ENCODE measurements around the gene CFAP74. TPM values are rescaled to one million over a fixed set of nuclear protein-coding genes. Genes with fewer than 3 reads are reported as not detected.

Gene CFAP74
- polyA plus RNA-seq, 1 donor from 2014 or later, result 0.22 TPM

GRCh38 chr1:1917995-1918900 lies 85.3 kb downstream of the CFAP74 start:
- TF ChIP-seq RAD21 (conservative IDR thresholded peaks at IDR 0.05), result no peak
- TF ChIP-seq TAF1 (IDR thresholded peaks at IDR 0.05; ENCODE audit: low read depth), result no peak
- TF ChIP-seq EP300 (conservative IDR thresholded peaks at IDR 0.05; ENCODE audit: poor library complexity, severe bottlenecking), result no peak
- TF ChIP-seq REST (IDR thresholded peaks at IDR 0.05; ENCODE audit: borderline replicate concordance), result no peak
- TF ChIP-seq EZH2 (IDR thresholded peaks at IDR 0.05; ENCODE audit: borderline replicate concordance, insufficient read depth, low read length, poor library complexity, severe bottlenecking), result no peak
- no peak for TF ChIP-seq MXI1 (conservative IDR thresholded peaks at IDR 0.05; ENCODE audit: poor library complexity, severe bottlenecking)
- no peak for TF ChIP-seq POLR2AphosphoS5 (IDR thresholded peaks at IDR 0.05)
- no peak for TF ChIP-seq SMC3 (conservative IDR thresholded peaks at IDR 0.05; ENCODE audit: poor library complexity)
- TF ChIP-seq CTCF (IDR thresholded peaks at IDR 0.05; ENCODE audit: poor library complexity, severe bottlenecking), result no peak
- Histone ChIP-seq H3K9me2 (ENCODE audit: insufficient read depth, low read length) (no peaks in the 10 kb centered on the region), H3K79me2 (replicated peaks; ENCODE audit: insufficient read depth, low read length) (no peaks in the 10 kb centered on the region), H2AFZ (ENCODE audit: low read depth, low read length) (no peak overlapping the region), H3K36me3 (ENCODE audit: insufficient read depth, low read length) (no peaks in the 10 kb centered on the region), H3F3A (ENCODE audit: insufficient read depth, low read length, poor library complexity, severe bottlenecking) (no peaks in the 10 kb centered on the region), H3K4me3 (ENCODE audit: low read length) (peak overlapping the region; percentile 68), H3K9me3 (ENCODE audit: low read length) (no peaks in the 10 kb centered on the region), H4K20me1 (ENCODE audit: insufficient read depth) (no peaks in the 10 kb centered on the region), H3K27ac (ENCODE audit: low read length) (no peak overlapping the region), H3K27me3 (ENCODE audit: insufficient read depth, low read depth, low read length) (peaks cover 11% of the 10 kb centered on the region), H3K9ac (ENCODE audit: low read length) (peak overlapping the region; percentile 26), H3K4me2 (ENCODE audit: low read length) (peak overlapping the region; percentile 25)

GRCh38 chr1:1917304-1917976 lies 86.1 kb downstream of the CFAP74 start:
- Histone ChIP-seq H3K27me3 (ENCODE audit: insufficient read depth, low read depth, low read length) (peaks cover 11% of the 10 kb centered on the region), H3K4me3 (ENCODE audit: low read length) (no peak overlapping the region), H3K9me2 (ENCODE audit: insufficient read depth, low read length) (no peaks in the 10 kb centered on the region), H4K20me1 (ENCODE audit: insufficient read depth) (no peaks in the 10 kb centered on the region), H3K36me3 (ENCODE audit: insufficient read depth, low read length) (no peaks in the 10 kb centered on the region), H3K9me3 (ENCODE audit: low read length) (no peaks in the 10 kb centered on the region), H3K9ac (ENCODE audit: low read length) (no peak overlapping the region), H3K4me2 (ENCODE audit: low read length) (no peak overlapping the region), H3F3A (ENCODE audit: insufficient read depth, low read length, poor library complexity, severe bottlenecking) (no peaks in the 10 kb centered on the region), H3K27ac (ENCODE audit: low read length) (no peak overlapping the region), H3K79me2 (replicated peaks; ENCODE audit: insufficient read depth, low read length) (no peaks in the 10 kb centered on the region), H2AFZ (ENCODE audit: low read depth, low read length) (no peak overlapping the region)
- TF ChIP-seq CTCF (IDR thresholded peaks at IDR 0.05; ENCODE audit: poor library complexity, severe bottlenecking) (no peak), POLR2AphosphoS5 (IDR thresholded peaks at IDR 0.05) (no peak), RAD21 (conservative IDR thresholded peaks at IDR 0.05) (no peak), REST (IDR thresholded peaks at IDR 0.05; ENCODE audit: borderline replicate concordance) (no peak), EP300 (conservative IDR thresholded peaks at IDR 0.05; ENCODE audit: poor library complexity, severe bottlenecking) (no peak), MXI1 (conservative IDR thresholded peaks at IDR 0.05; ENCODE audit: poor library complexity, severe bottlenecking) (no peak), EZH2 (IDR thresholded peaks at IDR 0.05; ENCODE audit: borderline replicate concordance, insufficient read depth, low read length, poor library complexity, severe bottlenecking) (no peak), SMC3 (conservative IDR thresholded peaks at IDR 0.05; ENCODE audit: poor library complexity) (no peak), TAF1 (IDR thresholded peaks at IDR 0.05; ENCODE audit: low read depth) (no peak)

All from neural cell (in vitro differentiated cells).